Ascending aorta (tissue), 2 donors: Measurements from ENCODE around the gene RARRES1. TPM values are rescaled to one million over a fixed set of nuclear protein-coding genes. Genes with fewer than 3 reads are reported as not detected.

Experiments used
- DNase-seq, 2 donors: peaks; one replicate each; pipeline ENCODE4 v3.0.0-alpha.2; 2019; ENCODE audit warnings: low spot score in 2 of 2
- H3K27ac ChIP-seq, 2 donors: fragments of 200-600 bp; sonication (generic); one replicate each; pipeline ENCODE4 v1.5.1; 2016 to 2017; ENCODE audit warnings: mild to moderate bottlenecking in 1 of 2
- H3K27me3 ChIP-seq: fragments of 200-600 bp; sonication (generic); one replicate; pipeline ENCODE4 v1.5.1; 2017
- H3K36me3 ChIP-seq, 2 donors: fragments of 200-600 bp; sonication (generic); one replicate each; pipeline ENCODE4 v1.5.1; 2016
- H3K4me1 ChIP-seq, 2 donors: fragments of 200-600 bp; sonication (generic); one replicate each; pipeline ENCODE4 v1.5.1; 2016 to 2017; ENCODE audit warnings: mild to moderate bottlenecking in 1 of 2
- H3K4me3 ChIP-seq, 2 donors: fragments of 200-600 bp; sonication (generic); one replicate each; pipeline ENCODE4 v1.5.1; 2016 to 2017; ENCODE audit warnings: mild to moderate bottlenecking in 1 of 2
- H3K9me3 ChIP-seq, 2 donors: fragments of 200-600 bp; sonication (generic); one replicate each; pipeline ENCODE4 v1.5.1; 2016
- CTCF ChIP-seq, 3 experiments: fragments of 200-600 bp in 2 of 3; fragments of 450-650 bp in 1 of 3; sonication (generic) in 2 of 3; IDR thresholded peaks; one replicate each; pipeline ENCODE4 v1.5.1; 2016 to 2019; ENCODE audit warnings: antibody characterized with exemption in 3 of 3, mild to moderate bottlenecking in 1 of 3, moderate library complexity in 1 of 3
- intact Hi-C: fragments of 100-400 bp; cut with DNase I; formaldehyde crosslinking; loops from one replicate; pipeline ENCODE4 v1.15.1; 2023
- total RNA-seq: library from RNA; depleted of rRNA; stranded (reverse); fragments of >200 nt; gene quantifications from one replicate; pipeline ENCODE4 v1.1.0, GENCODE V29; 2016

The RARRES1 gene
- total RNA-seq, 1 donor from 2014 or later: 520 TPM

GRCh38 chr3:158771982-158772381, 39.7 kb upstream of the RARRES1 start:
- Histone ChIP-seq H3K4me1 (peaks cover 0 to 17% of the 10 kb centered on the region in 2 donors), H3K27me3 (no peaks in the 10 kb centered on the region), H3K4me3 (no peak overlapping the region), H3K27ac (no peak overlapping the region), H3K9me3 (no peaks in the 10 kb centered on the region), H3K36me3 (no peaks in the 10 kb centered on the region)
- TF ChIP-seq CTCF (IDR thresholded peaks at IDR 0.05): no peak
- intact Hi-C loops: no loop called here
- DNase-seq: no peak

GRCh38 chr3:158771577-158771976, 39.3 kb upstream of the RARRES1 start:
- no peak for TF ChIP-seq CTCF (IDR thresholded peaks at IDR 0.05)
- Histone ChIP-seq H3K4me3 (no peak overlapping the region), H3K36me3 (no peaks in the 10 kb centered on the region), H3K4me1 (peaks cover 0 to 17% of the 10 kb centered on the region in 2 donors), H3K27me3 (no peaks in the 10 kb centered on the region), H3K9me3 (no peaks in the 10 kb centered on the region), H3K27ac (no peak overlapping the region)
- no peak for DNase-seq
- intact Hi-C loops: no loop called here

GRCh38 chr3:158770741-158771350, 38.6 kb upstream of the RARRES1 start:
- peak overlapping the region in 1 of 2 donors; percentile 51 for H3K27ac ChIP-seq
- H3K4me1 ChIP-seq: peaks cover 0 to 17% of the 10 kb centered on the region in 2 donors

GRCh38 chr3:158769952-158770740, 37.9 kb upstream of the RARRES1 start:
- TF ChIP-seq CTCF (IDR thresholded peaks at IDR 0.05): no peak
- Histone ChIP-seq H3K27ac (peak overlapping the region; percentile 10 to 51), H3K27me3 (no peaks in the 10 kb centered on the region), H3K4me1 (peaks cover 0 to 17% of the 10 kb centered on the region in 2 donors), H3K4me3 (no peak overlapping the region), H3K9me3 (no peaks in the 10 kb centered on the region), H3K36me3 (no peaks in the 10 kb centered on the region)
- no peak for DNase-seq
- intact Hi-C loops: loop anchor here (2.0 kb wide), 1 partner anchor 43 kb away; no protein-coding TSS in a partner anchor

More at GRCh38 chr3:158770741-158771350, 38.6 kb upstream of the RARRES1 start:
- Histone ChIP-seq H3K27me3 (no peaks in the 10 kb centered on the region), H3K36me3 (no peaks in the 10 kb centered on the region), H3K9me3 (no peaks in the 10 kb centered on the region), H3K4me3 (no peak overlapping the region)
- intact Hi-C loops: no loop called here
- no peak for TF ChIP-seq CTCF (IDR thresholded peaks at IDR 0.05)
- no peak for DNase-seq

- DNase-seq: no peak
- TF ChIP-seq CTCF (IDR thresholded peaks at IDR 0.05): no peak
- Histone ChIP-seq H3K27ac (peak overlapping the region; percentile 10 to 51), H3K9me3 (no peaks in the 10 kb centered on the region), H3K36me3 (no peaks in the 10 kb centered on the region), H3K4me1 (peaks cover 0 to 17% of the 10 kb centered on the region in 2 donors), H3K4me3 (no peak overlapping the region), H3K27me3 (no peaks in the 10 kb centered on the region)
- intact Hi-C loops: loop anchor here (2.0 kb wide), 1 partner anchor 43 kb away; no protein-coding TSS in a partner anchor
These were observed 37.3 kb upstream of the RARRES1 start for GRCh38 chr3:158769549-158769948.
